Putamen (tissue), 1 donor: ENCODE measurements around the gene DIAPH3.

Source experiments
- DNase-seq: peaks from one replicate; pipeline ENCODE4 v3.0.0-alpha.2; 2016; ENCODE audit warnings: low spot score

The DIAPH3 gene

DNA sequence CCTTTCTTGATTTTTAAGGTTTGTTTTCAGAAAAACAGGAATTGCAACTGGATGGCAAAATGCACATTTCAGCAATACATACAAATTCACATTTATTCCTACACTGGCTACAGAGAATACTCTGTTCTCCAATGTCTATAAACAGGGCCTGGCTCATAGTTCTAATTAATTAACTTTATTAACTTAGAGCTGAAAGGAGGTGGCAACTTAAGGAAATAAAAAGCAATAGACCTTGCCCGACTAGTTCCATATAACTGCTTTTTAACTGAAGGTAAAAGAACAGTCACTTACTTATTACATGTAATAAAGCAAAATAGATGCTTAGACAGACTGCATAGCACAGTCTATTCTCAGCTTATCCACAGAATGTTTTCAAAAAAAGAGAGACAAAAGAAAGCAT, 498.5 kb downstream of the DIAPH3 start:
- no peak for DNase-seq

DNA sequence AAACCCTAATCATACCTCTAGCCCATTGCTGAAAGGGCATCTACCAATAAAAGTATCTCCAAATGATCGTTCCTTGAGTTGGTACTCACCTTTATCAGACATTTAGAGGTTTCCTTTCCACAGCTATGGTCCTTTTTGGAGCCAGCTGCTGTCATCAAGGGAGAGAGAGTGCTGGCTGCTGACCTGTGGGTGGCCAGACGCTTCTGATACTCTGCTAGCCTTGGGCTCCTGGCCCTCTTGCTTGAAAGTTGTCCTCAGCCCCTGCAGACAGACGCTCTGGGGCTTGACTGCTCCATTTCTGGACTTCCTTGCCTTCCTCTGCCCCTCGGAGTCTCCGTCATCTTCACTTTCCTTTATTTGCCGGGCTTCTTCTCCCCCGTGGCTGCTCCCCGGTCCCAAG, 499.1 kb downstream of the DIAPH3 start:
- DNase-seq = no peak

DNA sequence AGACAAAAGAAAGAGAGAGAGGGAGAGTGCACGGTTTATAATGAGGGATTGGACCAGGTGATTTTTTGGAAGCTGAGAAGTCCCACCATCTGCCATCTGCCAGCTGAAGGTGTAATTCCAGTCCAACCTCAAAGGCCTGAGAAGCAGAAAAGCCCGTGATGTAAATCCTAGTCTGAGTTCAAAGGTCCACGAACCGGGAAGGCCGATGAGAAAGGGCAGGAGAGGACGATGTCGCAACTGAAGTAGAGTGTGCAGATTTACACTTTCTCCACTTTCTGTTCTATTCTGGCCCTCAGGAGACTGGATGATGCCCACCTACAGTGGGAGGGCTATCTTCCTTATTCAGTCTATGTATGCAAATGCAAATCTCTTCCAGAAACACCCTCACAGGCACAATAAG, 500.0 kb downstream of the DIAPH3 start:
- DNase-seq = no peak

DNA sequence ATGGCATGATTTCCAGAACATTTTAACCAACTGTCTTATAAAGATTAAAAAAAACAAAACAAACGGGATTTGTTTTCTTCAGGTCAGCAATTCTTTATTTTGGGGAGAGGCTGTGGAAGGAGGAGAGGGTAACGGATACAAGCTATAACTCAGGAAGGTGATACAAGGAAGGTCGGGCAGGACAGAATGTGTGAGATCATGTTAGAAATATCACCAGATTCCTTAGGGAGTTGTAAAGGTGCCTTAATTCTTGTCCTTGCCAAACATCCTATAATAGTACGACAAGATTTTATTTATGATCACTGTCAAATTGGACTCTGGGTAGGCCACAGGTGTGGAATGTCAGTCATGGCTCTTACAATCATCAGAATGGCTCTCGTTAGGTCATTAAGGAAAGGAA, 503.1 kb downstream of the DIAPH3 start:
- no peak for DNase-seq

DNA sequence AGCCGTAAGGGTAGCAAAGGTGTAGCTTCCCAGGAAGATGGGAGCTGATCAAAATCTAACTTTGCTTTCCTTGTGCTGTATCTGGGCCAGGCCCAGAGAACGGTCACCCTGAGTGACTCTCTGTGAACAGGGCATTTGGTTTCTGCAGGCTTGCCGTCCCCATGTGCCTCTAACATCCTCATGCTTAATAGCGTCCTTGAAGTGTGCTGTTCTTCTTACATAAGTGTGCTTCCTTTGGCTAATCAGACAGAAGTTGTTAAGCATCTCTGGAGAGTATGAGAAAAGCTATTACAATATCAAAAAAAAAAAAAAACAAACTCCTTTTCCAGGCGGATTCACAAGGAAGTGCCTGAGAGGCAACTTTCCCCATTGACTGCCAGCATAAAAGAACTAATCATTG, 503.7 kb downstream of the DIAPH3 start:
- DNase-seq = no peak

DNA sequence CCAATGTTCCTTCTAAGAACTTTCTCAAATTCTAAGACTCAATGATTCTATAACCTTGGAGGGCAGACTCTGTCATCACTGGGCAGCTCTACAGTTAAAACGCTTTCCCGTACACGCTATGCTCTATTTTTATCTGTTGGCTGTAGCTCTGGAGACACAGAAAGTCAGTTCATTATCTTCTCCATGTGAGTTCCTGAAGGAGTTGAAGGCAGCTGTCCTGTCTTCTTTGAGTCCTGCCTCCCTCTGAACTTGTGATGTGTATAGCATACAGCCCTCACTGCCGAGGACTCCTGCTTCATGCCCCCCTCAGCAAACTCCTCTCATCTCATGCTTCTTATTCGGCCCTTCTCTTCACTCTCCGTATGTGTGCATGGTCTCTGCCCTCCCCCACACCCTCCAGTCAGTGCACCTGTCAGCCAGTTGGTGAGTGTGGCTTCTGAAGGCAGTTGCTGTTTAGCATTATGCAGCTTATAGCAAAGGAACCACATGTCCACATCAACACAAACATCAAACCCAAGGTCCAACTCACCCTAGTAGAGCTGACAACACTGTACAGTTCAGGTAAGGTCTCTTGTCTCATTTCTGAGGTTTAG, 504.9 kb downstream of the DIAPH3 start:
- no peak for DNase-seq

DNA sequence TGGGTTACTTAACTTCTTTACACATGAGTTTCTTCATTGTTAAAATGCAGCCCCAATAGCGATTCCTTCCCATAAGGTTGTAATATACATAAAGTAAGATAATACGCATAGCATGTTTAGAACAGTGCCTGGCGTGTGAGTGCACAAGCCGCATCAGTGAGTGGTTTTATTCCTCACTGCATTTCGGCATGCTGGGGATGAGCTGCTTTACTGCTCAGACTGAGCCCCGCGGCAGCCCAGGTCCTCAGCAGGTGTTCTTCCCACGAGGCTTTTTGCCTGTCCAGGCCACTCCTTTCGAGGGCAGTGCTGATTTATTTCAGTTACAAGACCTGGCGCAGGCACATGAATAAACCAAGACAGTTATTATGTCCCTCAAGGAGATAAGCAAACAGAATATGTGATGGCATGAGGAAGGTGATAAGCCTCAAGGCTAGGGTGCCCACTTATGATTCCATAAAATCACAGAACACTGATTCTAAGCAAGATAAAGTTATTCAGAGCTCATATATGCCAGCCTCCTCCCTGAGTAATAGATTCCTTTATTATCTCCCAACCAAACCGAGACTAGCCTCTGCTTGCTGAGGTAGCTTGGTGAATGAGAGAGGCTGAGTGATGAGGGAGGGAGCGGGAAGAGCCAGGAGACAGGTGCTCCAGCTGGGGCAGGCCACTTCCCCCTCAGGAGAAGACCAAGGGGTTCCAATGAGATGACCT, 505.5 kb downstream of the DIAPH3 start:
- DNase-seq = no peak

DNA sequence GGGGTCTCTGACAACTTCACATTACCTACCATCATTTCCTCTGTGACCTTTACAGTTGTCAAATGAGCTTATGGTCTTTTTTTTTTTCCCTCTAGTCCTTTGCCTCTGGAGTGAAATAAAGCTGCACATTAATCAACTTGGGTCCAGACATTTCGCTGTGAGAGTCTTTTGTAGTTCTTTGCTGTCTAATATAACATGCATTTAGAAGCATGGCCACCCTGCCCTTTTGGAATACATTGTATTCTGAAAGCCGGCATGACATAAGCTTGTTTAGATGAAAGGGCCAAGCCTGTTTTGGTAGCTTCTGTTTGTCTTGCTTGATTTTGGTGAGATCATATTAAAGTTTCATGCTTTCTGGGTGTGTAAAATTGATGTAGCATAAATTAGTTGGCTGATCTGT, 509.8 kb downstream of the DIAPH3 start:
- DNase-seq = no peak

DNA sequence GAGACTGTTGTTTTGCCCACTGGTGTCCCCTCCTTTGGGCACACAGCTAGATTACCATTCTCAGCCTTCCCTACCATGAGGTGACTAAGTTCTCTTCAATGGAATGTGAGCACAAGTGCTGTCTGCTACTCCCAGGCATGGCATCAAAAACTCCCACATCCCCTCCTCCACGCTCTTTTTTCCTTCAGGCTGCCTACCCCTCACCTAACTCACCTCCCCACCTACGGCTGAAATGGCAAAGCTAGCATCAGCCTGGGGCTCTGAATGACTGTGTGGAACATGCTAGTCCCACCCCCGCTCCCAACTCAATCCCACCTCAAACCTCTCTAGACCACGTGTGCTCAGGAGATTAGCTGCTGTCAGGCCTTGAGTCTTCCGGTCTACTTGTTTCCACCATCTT, 512.2 kb downstream of the DIAPH3 start:
- DNase-seq = no peak

DNA sequence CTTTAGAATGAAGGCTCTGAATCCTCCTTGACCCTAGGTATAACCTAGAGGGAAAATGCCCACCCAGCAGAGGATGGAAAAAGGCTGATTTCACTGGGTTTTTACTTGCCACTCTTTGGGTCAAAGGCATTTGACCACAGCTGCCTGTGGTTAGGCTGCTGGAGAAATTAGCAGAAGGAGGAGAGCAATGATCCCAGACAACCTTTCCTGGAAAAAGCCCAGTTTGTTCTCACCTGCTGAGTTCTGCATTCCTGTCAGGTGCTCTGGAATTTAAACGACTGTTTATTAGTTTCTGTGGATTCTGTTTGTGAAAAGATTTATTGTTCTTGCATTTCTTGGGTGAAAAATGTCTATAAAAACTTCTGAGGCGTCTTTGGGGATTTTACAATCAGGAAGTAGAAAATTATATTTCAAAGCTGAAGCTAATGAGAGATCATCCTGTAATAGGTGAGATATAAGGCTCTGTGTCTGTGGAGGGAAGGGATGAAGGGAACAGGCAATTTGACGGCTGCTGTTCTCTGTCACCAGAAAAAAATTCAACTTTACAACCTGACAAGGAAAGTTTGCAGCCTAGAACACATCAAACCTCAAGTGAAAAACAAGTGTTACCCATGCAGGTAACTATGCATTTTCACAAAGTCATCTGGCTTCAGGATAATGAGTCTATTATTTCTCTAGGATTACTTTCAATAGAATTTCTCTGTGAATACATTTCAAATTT, 519.7 kb downstream of the DIAPH3 start:
- no peak for DNase-seq

DNA sequence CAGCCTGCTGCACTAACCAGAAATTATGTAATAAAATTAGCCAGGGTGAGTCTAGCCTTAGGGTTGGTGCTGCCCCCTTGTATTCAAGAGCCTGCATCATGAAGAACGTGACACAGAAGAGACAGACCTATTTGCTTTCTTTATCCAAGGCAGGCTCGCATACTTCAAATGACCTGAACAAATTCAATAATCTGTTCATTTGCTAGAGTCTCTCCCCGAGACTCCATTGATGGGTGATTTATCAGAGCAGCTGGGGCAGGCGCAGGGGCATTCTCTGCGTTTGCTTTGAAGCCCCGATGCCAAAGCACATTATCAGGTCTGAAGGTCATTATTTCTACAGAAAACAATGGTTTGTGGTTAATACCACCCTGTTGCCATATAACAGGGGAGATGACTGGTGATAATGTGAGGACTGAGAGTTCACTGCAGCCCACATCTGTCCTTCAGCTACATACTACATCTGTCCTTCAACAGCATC, 520.3 kb downstream of the DIAPH3 start:
- no peak for DNase-seq

DNA sequence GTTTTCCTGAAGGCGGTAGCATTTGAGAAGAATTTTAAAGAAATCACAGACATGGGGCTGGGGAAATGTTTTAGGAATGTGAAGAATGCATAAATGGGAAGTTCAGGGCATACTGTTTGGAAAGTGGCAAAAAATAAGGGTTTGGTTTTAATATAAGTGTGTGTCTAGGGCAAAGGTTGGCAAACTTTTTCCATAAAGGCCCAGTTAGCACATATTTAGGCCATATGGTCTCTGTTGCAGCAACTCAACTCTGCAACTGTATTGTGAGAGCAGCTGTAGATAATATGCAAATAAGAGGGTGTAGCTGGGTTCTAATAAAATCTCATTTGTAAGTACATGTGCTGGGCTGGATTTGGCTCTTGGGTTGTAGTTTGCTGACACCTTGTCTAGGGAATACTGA, 521.9 kb downstream of the DIAPH3 start:
- no peak for DNase-seq

DNA sequence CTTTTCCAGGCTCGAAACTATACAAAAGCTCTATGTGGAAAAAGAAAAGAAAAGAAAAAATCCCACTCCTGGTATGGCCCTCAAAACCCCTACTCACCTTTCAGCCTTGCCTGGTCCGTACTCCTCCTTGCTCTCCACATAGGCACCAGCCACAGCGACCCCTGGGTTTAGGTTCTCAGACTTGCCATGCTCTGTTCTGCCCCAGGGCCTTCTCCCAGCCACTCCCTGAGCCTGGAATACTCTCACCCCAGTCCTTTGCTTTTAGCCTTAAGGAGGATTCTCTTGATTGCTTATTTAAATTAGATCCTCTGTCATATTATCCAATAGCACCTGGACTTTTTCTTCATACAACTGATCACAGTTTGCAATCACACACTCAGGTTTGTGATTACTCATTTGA, 522.5 kb downstream of the DIAPH3 start:
- no peak for DNase-seq

DNA sequence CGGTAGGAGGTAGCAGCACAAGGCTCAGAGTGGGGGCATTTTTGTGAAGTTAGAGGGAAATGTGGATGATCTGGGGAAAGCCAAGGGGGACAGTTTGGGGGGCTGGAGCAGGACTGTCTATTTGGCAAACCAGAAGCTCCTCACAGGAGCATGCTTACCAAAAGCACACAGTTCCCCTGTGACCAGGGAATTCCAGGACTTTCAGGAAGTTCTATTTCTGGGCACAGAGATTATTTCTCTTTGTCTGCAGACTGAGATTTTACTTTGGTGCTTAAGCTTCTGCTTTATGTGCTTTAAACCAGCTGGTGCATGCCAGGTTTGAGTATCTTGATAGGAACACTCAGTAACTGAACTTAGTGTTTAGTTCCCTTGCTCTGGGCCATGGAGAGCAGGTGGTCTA, 525.3 kb downstream of the DIAPH3 start:
- DNase-seq = no peak

DNA sequence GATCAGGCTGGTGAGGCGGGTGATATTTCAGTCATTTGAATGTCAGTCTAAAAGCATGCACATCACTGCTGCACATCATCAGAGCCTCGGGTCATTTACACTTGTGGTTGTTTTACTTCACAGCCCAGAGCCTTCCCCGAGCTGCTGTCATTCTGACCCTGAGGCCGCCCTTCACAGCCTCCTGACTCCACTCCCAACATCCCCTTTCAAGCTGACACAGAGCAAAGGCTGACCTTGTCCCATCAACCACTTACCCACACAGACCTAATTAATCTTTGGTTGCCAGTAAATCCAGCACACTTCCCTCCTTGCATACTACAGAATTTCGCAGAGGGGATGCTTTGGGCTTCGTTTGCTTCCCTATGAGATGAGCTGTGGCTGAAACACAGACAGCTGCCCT, 528.1 kb downstream of the DIAPH3 start:
- DNase-seq = no peak

DNA sequence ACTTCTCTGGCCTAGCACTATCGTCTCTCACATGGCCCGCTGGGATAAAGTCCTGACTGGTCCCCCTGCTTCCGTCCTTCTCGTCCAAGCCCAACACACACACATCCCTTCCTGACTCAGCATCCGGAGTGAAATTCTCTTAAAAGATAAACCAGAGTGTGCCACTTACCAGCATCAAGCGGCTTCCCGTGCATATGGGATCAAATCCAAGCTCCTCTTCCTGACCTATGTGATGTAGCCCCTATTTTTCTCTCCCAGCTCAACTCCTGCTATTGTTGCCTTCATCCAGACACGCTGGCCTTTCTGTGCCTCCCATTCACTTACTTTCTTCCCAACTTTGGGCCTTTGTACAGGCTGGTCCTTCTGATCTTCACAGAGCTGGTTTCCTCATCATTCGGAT, 530.4 kb downstream of the DIAPH3 start:
- DNase-seq = no peak

DNA sequence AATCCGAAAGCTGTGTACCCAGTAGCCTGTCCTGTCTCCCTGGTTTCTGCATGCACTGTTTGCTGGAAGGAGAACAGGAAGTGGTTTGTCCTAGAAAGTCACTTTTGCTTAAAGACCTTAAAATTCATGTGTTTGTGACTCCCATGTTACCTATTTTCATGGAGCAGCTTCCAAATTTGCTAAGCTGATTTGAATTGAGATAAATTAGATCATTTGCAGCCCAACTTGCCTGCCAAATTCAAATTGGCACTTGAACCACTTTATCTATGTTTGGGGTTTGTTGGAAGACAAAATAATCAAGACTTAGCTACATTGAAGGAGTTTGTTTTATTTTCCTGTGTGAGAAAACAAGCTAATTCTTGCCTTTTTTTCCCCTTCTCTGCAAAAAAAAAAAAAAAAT, 532.5 kb downstream of the DIAPH3 start:
- no peak for DNase-seq

DNA sequence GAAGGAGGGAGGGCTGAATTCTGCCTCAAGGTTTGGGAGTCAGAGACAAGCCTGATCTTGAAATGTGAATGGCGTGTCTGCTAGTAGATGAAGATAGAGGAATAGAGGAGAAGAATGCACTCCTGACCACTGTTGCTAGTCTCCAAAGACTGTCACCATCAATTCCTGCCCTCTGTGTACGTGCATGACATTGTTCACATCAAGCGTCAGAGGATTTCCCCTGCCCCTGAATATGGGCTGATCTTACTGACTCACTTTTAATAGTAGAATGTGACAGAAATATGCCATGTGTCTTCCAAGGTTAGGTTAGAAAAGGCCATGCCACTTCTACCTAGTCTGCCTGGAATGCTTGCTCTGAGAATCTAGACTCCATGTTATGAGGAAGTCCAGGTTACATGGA, 538.6 kb downstream of the DIAPH3 start:
- no peak for DNase-seq

DNA sequence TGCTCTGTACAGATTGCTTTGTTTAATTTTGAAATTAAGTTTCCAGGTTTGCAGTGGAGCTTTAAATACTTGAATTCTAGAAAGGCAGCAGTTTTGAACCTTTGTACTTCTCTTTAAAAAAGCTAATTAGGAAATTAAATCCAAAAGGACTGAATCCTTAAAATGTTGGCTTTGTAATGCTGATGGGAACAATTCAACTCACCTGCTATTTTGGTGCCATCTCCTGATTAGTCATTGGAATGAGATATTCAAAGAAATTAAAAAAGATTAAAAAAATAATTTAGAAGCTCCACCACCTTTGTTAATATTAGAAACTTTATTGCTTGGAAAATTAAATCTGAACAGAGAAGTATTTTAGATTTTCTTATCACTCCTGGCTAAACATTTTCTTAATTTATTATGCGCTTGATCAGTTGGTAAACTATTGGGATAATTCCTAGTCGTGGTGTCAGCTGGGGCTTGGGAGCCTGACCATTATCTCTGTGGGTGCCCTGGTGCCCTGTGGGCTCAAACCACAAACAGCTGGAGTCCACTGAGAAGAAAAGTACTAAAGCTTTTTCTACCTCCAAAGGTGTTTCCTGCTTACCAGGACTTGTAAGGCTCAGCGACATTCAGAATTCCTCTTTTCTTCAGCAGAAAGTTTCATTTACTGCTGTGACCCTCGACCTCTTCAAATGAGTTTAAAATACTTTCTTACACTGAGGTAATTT, 540.4 kb downstream of the DIAPH3 start:
- DNase-seq = no peak

DNA sequence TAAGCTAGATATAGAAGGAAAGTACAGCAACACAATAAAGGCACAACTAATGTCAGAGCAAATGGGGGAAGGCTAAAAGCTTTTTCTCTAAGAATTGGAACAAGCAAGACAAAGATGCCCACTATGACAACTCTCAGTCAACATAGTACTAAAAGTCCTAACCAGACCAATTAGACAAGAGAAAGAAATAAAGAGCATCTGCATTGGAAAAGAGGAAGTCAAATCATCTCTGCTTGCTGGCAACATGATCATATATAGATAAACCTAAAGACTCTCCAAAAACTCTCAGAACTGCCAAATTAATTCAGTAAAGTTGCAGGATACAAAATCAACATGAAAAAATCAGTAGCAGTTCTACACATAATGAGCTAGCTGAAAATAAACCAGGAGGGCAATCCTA, 542.0 kb downstream of the DIAPH3 start:
- DNase-seq = no peak
